ENCODE data around the gene ACOT7.

The ACOT7 gene

DNA sequence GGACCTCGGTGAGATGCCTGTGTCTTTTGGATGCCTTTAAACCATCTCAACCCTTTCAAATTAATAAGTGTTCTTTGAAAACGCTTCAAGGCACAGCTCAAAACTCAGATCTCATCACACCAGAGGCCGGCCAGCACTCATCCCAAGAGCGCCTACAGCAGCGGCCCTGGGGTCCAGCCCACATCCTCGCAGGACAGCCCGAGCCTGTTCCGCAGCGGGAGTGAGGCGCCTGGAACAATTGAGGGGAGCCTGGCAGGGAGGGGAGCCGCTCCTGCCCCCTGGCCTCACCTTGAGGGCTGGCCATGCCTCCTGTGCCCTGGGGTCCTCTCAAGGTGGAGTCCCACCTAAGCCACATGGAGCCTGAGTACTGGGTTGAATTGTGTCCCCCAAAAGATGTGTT lies 37.9 kb downstream of the ACOT7 start:
- Histone ChIP-seq H3K9ac (ENCODE audit: low read length) (no peak overlapping the region), H3K27ac (ENCODE audit: low read depth, low read length) (no peak overlapping the region), H3K9me3 (ENCODE audit: insufficient read depth, low read length) (no peaks in the 10 kb centered on the region), H3K4me2 (ENCODE audit: low read depth, low read length, poor library complexity, severe bottlenecking) (no peak overlapping the region), H2AFZ (ENCODE audit: low read depth, low read length, severe bottlenecking) (no peak overlapping the region), H3F3A (ENCODE audit: insufficient read depth) (no peaks in the 10 kb centered on the region), H3K79me2 (ENCODE audit: insufficient read depth, low read length) (no peaks in the 10 kb centered on the region), H4K20me1 (ENCODE audit: low read depth, low read length) (no peaks in the 10 kb centered on the region), H3K4me3 (ENCODE audit: insufficient read depth, low read length, poor library complexity, severe bottlenecking) (no peak overlapping the region), H3K27me3 (ENCODE audit: low read length) (no peaks in the 10 kb centered on the region), H3K9me2 (replicated peaks; ENCODE audit: insufficient read depth, low read length) (no peaks in the 10 kb centered on the region), H3K36me3 (ENCODE audit: low read length) (no peaks in the 10 kb centered on the region)
- no peak for TF ChIP-seq EZH2phosphoT487 (conservative IDR thresholded peaks at IDR 0.05; ENCODE audit: low read length)
- TF ChIP-seq, protein P1, sequence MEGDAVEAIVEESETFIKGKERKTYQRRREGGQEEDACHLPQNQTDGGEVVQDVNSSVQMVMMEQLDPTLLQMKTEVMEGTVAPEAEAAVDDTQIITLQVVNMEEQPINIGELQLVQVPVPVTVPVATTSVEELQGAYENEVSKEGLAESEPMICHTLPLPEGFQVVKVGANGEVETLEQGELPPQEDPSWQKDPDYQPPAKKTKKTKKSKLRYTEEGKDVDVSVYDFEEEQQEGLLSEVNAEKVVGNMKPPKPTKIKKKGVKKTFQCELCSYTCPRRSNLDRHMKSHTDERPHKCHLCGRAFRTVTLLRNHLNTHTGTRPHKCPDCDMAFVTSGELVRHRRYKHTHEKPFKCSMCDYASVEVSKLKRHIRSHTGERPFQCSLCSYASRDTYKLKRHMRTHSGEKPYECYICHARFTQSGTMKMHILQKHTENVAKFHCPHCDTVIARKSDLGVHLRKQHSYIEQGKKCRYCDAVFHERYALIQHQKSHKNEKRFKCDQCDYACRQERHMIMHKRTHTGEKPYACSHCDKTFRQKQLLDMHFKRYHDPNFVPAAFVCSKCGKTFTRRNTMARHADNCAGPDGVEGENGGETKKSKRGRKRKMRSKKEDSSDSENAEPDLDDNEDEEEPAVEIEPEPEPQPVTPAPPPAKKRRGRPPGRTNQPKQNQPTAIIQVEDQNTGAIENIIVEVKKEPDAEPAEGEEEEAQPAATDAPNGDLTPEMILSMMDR (IDR thresholded peaks at IDR 0.05; ENCODE audit: insufficient read depth, low read length, poor library complexity, severe bottlenecking) = no peak

DNA sequence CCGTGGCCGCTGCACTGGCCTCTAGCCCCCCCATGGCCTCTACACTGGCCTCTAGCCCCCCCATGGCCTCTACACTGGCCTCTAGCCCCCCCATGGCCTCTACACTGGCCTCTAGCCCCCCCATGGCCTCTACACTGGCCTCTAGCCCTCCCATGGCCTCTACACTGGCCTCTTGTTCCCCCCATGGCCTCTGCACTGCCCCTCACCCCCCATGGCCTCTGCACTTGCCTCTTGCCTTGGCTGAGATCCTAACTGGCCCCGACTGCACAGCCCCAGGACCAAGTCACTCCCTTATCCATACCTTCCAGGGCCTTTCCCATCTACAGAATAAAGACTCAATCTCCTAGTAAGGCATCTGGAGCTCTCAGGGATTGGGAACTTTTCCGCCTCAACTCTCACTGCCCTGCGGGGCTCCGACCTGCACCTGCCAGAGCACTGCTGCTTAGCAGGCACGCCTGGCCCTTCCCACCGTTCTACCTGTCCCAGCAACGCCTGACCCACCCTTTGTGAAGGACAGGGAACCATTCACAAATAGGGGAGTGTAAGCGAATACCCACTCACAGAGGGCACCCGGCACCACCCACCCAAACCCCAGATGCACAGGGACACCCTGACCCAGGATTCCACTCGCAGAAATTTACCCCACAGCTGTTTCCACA lies 38.8 kb downstream of the ACOT7 start:
- no peaks in the 10 kb centered on the region for H3K79me2 ChIP-seq (ENCODE audit: insufficient read depth, low read length)
- H3K27me3 ChIP-seq (ENCODE audit: low read length) = no peaks in the 10 kb centered on the region
- no peaks in the 10 kb centered on the region for H3K36me3 ChIP-seq (ENCODE audit: low read length)
- no peak overlapping the region for H3K27ac ChIP-seq (ENCODE audit: low read depth, low read length)
- no peaks in the 10 kb centered on the region for H3K9me2 ChIP-seq (replicated peaks; ENCODE audit: insufficient read depth, low read length)
- H3K4me3 ChIP-seq (ENCODE audit: insufficient read depth, low read length, poor library complexity, severe bottlenecking) = no peak overlapping the region
- H4K20me1 ChIP-seq (ENCODE audit: low read depth, low read length) = no peaks in the 10 kb centered on the region
- no peak overlapping the region for H2AFZ ChIP-seq (ENCODE audit: low read depth, low read length, severe bottlenecking)
- H3K9me3 ChIP-seq (ENCODE audit: insufficient read depth, low read length) = no peaks in the 10 kb centered on the region
- no peak for TF ChIP-seq EZH2phosphoT487 (conservative IDR thresholded peaks at IDR 0.05; ENCODE audit: low read length)
- TF ChIP-seq, protein P1 (IDR thresholded peaks at IDR 0.05; ENCODE audit: insufficient read depth, low read length, poor library complexity, severe bottlenecking) = no peak
- no peak overlapping the region for H3K4me2 ChIP-seq (ENCODE audit: low read depth, low read length, poor library complexity, severe bottlenecking)
- no peak overlapping the region for H3K9ac ChIP-seq (ENCODE audit: low read length)
- H3F3A ChIP-seq (ENCODE audit: insufficient read depth) = no peaks in the 10 kb centered on the region

DNA sequence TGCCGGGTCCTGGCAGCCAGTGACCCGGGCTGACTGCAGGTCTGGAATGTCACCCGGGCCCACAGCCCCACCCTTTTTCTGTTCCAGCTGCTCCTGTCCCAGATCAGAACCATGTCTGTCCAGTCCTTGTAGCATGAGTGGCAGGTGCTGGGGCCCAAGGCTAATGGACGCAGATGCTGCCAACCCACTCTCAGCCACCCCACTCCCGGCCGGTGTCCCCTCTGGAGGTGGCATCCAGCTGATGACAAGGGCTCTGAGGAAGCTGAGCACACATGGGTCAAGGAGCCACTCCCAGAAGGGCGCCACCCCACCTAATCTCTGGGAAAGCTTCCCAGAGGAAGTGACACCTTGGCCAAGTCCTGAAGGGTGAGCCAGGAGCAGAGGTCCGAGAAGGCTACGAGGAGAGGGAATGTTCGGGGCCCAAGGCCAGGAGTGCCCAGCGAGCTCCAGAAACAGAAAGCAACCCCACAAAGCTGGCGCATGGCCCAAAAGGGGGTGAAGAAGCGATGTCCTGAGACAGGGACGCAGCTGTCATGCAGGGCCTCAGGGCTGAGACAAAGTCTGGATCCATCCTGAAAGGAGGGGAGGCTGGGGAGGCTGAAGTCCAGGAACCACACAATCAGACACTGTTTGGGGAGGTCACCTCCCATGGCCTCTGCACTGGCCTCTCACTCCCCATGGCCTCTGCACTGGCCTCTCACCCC lies 39.5 kb downstream of the ACOT7 start:
- H3K9me3 ChIP-seq (ENCODE audit: insufficient read depth, low read length) = no peaks in the 10 kb centered on the region
- no peaks in the 10 kb centered on the region for H3F3A ChIP-seq (ENCODE audit: insufficient read depth)
- H3K9me2 ChIP-seq (replicated peaks; ENCODE audit: insufficient read depth, low read length) = no peaks in the 10 kb centered on the region
- TF ChIP-seq, protein P1 (IDR thresholded peaks at IDR 0.05; ENCODE audit: insufficient read depth, low read length, poor library complexity, severe bottlenecking) = no peak
- no peak for TF ChIP-seq EZH2phosphoT487 (conservative IDR thresholded peaks at IDR 0.05; ENCODE audit: low read length)
- no peak overlapping the region for H3K9ac ChIP-seq (ENCODE audit: low read length)
- H3K36me3 ChIP-seq (ENCODE audit: low read length) = no peaks in the 10 kb centered on the region
- no peak overlapping the region for H3K4me2 ChIP-seq (ENCODE audit: low read depth, low read length, poor library complexity, severe bottlenecking)
- no peak overlapping the region for H2AFZ ChIP-seq (ENCODE audit: low read depth, low read length, severe bottlenecking)
- H3K27me3 ChIP-seq (ENCODE audit: low read length) = no peaks in the 10 kb centered on the region
- H3K79me2 ChIP-seq (ENCODE audit: insufficient read depth, low read length) = no peaks in the 10 kb centered on the region
- H3K27ac ChIP-seq (ENCODE audit: low read depth, low read length) = no peak overlapping the region
- H4K20me1 ChIP-seq (ENCODE audit: low read depth, low read length) = no peaks in the 10 kb centered on the region
- no peak overlapping the region for H3K4me3 ChIP-seq (ENCODE audit: insufficient read depth, low read length, poor library complexity, severe bottlenecking)

All from SU-DHL-6 (cell line).